Measurements from ENCODE around the gene NATD1.

Gene NATD1

GRCh38 chr17:21252796-21253645 is at the start of gene NATD1:
TSS of gene NATD1 (minus strand) at chr17:21253410. CDS start at chr17:21253264, 146 bp downstream.
- DNase-seq: peak; percentile 59 to 79 (median 59)

GRCh38 chr17:21301593-21302550 is 48.7 kb upstream of the NATD1 start:
- peak in 2 of 3 experiments; percentile 52 to 81 for DNase-seq

GRCh38 chr17:21300601-21301571 is 47.7 kb upstream of the NATD1 start:
- no peak for DNase-seq

DNA sequence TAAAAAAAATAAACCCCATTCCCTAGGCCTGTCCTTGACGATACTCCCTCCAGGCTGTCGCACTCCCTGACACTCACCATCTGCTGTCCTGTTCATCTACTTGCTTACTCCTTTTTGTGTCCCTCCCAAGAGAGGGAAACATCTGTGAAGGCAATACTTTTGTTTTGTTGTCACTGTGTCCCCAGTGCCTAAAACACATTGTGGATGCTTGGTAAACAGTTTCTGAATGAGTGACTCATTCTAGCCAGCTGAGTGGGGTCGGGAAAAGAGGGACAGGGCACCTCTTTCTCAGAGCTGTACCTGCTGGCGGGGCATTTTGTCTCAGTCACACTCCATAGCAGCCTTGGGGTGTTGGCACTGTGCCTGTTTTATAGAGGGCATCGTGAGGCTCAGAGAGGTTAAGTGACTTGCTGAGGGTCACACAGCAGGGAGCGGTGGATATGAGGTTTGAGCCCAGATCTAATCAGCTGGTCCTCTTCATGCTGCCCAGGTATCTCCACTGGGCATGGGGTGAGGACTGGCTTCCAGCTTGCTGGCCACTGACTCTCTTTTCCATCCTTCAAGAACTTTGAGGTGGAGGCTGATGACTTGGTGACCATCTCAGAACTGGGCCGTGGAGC is 46.9 kb upstream of the NATD1 start:
- DNase-seq: no peak

DNA sequence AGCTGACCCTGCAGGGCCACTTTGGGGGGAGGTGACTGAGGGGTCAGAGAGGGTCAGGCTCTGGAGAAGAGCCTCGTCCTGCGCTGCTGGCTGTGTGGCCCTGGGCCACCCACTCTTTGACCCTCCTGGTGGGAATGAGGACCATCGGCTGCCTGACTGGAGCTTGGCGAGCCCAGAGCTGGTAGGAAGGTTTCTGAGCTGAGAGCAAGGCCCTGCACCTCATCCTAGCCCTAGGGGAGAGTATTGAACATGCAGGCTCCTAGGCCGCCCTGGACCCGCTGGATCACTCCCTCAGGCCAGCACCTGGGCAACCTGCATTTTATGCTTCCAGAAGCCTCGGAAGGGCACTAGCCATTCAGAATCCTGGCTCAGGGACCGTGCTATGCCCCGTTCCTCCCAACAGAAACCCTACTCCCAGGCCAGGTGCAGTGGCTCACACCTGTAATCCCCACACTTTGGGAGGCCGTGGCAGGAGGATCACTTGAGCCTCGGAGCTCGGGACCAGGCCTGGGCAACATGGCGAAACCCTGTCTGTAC is 45.8 kb upstream of the NATD1 start:
- DNase-seq: no peak

GRCh38 chr17:21298056-21298982 is 45.1 kb upstream of the NATD1 start:
- no peak for DNase-seq

DNA sequence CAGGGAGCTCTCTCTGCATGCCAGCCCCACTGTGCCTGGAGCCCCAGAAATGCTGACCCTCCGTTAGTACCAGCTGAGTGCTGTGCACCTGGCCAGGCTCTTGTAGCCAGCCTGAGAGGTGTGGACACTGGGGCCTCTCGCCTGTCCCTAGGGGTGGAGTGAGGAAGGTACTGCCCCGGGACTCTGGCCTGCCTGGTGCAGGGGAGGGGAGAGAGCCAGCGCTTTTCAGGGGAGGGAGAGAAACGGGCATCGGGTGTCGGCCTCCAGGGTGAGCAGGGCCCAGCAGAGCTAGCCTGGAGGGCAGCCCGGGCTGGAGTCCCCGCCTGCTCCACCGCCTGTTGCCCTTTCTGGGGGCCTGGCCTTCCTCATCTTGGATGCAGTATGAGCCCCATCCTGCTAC is 44.4 kb upstream of the NATD1 start:
- DNase-seq: no peak

DNA sequence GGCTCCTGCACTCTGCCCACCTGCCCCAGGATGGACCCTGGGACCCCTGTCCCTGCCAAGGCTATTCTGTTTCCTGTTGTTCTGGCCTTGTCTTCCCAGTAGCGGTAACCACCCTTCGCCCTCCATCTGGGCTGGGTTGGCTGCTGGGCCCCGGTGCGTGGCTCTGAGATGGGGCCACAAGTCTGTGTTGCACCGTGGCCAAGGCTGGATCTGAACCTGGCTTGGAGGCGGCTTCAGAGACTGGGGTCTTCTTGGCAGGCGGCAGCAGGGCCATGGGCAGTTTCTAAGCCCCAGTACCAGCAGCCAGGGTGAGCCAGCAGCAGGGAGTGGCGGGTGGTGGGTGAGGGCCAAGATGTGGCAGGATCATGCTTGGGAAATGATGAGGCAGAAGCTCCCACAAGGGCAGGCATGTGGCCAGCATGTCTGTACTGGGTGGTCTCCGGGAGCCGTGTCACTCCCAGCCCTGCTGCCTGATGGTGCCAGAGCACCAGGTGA is 43.9 kb upstream of the NATD1 start:
- no peak for DNase-seq

- DNase-seq: no peak
Observed at GRCh38 chr17:21296097-21297025, 43.2 kb upstream of the NATD1 start.

DNA sequence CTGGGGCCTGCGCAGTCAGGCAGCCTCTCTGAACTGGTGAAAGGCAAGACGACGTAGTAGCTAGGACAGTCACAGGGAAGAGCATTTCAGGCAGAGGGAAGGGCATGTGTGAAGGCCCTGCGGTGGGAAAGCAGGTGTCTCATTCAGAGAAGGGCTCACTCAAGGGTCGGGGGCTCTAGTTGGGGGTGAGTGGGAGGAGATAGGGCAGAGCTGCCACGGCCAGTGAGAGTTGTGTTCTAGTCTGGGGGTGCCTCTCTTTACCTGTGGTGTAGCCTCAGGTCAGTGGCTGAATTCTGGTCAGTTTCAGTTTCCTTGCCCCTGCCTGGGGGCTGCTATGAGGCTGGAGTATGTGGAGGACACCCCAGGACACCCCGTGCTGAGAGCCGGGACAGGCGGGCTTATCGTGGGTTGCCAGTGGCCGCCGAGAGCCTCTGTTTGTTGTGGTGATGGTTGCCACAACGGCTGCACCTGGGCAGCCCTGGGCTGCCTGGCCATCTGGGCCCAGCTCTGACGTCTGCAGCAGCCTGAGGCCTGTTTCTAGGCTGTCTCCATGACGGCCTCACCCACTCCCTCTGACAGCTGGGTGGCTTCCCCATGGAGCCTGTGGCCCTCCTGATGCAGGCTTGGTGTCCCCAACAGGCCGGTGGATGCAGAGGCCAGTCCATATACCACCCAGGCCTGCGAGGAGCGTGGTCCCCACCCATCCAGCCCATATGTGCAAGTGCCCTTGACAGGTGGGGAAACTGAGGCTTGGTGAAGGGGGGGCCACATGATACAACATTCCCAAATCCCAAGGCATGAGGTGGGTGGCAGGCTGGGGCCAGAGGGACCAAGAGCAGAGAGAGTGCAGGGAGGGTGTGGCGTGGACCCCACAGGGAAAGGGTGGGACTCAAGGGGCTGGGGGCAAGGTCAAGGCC is 42.1 kb upstream of the NATD1 start:
- DNase-seq: peak in 2 of 3 experiments; percentile 2 to 49

DNA sequence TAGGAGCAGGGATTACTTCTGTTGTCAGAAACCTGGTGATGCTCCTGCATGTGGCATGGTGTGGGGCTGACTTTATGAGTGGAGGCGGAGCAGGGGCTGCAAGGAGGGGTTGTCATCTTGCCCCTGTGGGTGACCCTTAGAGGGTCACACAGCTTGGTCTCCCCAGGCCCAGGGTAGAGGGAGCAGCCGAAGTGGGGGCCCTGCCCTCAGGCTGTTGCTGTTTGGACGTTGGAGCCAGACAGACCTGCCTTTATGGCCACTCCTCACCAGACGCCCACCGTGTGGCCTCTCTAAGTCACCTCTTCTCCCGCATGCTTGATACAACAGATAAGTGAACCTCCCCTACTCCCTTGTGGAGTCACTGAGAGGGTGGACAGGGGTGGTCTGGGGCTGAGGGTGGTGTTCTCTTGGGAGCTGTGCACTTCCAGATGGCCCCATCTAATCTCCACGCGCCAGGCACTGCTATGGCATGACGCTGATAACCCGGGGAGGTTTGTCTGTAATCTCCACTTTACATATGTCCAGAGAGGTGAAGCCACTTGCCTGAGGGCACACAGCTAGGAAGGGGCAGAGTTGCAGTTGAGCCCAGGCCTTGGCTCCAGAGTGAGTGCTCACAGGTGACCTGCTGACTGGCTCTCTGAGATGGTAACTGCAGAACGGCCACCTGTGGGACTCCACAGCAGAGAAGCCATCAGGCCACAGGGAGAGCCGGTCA is 41.3 kb upstream of the NATD1 start:
- no peak for DNase-seq

DNA sequence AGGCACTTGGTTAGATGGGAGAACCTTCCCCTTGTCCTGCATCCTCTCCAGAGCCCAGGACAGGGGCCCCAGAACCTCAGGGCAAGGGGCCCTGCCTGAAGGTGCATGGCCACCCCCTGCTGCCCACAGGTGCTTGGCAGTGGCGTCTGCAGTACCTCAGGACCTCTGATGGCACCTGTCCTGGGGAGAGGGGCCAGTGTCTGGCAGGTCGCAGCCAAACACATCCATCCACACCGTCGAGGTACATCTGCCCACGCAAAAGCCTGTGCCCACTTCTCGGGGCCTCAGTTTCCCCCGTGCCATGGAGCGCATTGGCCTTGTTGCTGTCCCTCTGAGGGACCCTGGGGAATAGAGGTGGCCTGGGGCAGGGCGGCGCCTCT is 40.6 kb upstream of the NATD1 start:
- no peak for DNase-seq

- DNase-seq: no peak
Observed at GRCh38 chr17:21292867-21293830, 39.9 kb upstream of the NATD1 start.

DNA sequence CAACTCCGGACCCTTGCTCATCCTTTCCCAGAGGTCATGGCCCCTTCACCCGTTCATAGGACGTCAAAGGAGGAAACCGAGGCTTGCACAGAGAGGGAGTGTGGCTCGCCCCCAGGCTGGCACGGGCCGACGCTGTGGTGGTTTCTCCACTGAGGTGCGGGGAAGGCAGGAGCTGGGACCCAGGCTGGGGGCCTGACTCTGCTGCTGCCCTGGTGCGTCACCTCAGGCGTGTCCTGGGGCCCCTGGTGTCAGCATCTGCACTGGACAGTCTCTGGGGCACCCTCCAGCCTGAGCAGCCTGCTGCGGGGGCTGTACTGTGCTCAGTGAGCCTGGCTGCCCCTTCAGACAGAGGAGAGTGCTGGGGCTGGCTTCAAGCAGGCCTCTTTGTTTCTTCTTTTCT is 38.7 kb upstream of the NATD1 start:
- no peak for DNase-seq

DNA sequence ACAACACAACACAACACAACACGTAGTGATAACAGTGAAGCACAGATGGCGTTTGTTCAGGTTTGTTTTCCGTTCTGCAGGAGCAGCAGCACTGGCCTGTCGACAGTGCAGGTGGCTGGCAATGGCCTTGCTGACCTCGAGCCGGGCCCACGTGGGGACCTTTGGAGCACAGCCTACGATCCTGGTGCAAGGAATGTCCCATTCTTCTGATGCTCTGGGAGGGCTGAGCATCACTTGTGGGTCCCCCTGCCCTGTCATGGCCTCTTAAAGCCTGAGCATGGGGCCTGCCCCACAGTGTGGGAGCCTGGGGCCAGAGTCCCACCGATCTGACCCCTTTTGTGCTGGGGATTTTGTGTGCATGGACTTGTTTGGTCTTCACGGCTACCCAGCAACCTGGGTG is 38.1 kb upstream of the NATD1 start:
- DNase-seq: no peak

- DNase-seq: no peak
Observed at GRCh38 chr17:21289902-21290571, 36.8 kb upstream of the NATD1 start.
